Endothelial cell of umbilical vein (primary cell): ENCODE measurements around the gene SMOC1. TPM values are rescaled to one million over a fixed set of nuclear protein-coding genes. Genes with fewer than 3 reads are reported as not detected.

ENCODE experiments used
- BruUV-seq: library from RNA; stranded (reverse); fragments of 400-500 nt; replicated peaks from 2 replicates; lab custom pipeline; 2021; lab: Mats Ljungman, UMichigan
- CTCF ChIA-PET: fragments of 300-600, 350-600 bp; sonication (Branson Sonifier 250); formaldehyde crosslinking; loops from one replicate; lab custom pipeline; 2021; ENCODE audit warnings: antibody characterized with exemption, inconsistent platforms; lab: Charles Lee
- POLR2A ChIA-PET: fragments of 300-600, 350-600 bp; sonication (Branson Sonifier 250); formaldehyde crosslinking; loops from one replicate; lab custom pipeline; 2021; ENCODE audit warnings: antibody characterized with exemption, inconsistent platforms; lab: Charles Lee
- DNase-seq: peaks from one replicate; pipeline ENCODE4 v3.0.0-alpha.2; 2011; ENCODE audit warnings: low read depth, low spot score
- FAIRE-seq: peaks from 2 replicates; lab custom pipeline; 2011; peaks lifted over from hg19 to GRCh38; lab: Jason Lieb, UNC
- H2AFZ ChIP-seq: 2 replicates; pipeline ENCODE4 v1.6.0; 2012; ENCODE audit warnings: low read depth, low read length, control low read depth, inconsistent platforms
- H3K27ac ChIP-seq: 2 replicates; pipeline ENCODE4 v1.5.1; 2011; ENCODE audit warnings: low read depth, mild to moderate bottlenecking, control low read depth, low read length, moderate library complexity; ENCODE audit not compliant: insufficient read depth
- H3K27me3 ChIP-seq, 2 experiments: 2 replicates each; pipeline versions ENCODE4 v1.6.0 to v1.6.1; 2011; ENCODE audit warnings: low read length in 2 of 2, mixed read lengths in 1 of 2; ENCODE audit not compliant: control insufficient read depth in 2 of 2, insufficient read depth in 2 of 2
- H3K36me3 ChIP-seq, 2 experiments: 2 replicates in 1 of 2; 3 replicates in 1 of 2; pipeline ENCODE4 v1.5.1; 2011; ENCODE audit warnings: low read length in 2 of 2, mild to moderate bottlenecking in 1 of 2, moderate library complexity in 1 of 2; ENCODE audit not compliant: control insufficient read depth in 2 of 2, insufficient read depth in 2 of 2; ENCODE audit errors: extremely low read depth in 1 of 2
- H3K4me1 ChIP-seq: 3 replicates; pipeline ENCODE4 v1.5.1; 2011; ENCODE audit warnings: mild to moderate bottlenecking, low read length; ENCODE audit not compliant: control insufficient read depth, insufficient read depth; ENCODE audit errors: extremely low read depth
- H3K4me2 ChIP-seq: 2 replicates; pipeline ENCODE4 v1.6.1; 2011; ENCODE audit warnings: low read length, control low read depth, mixed read lengths; ENCODE audit not compliant: insufficient read depth
- H3K4me3 ChIP-seq, 3 experiments: fragments of 200-600 bp in 1 of 3; sonication (generic), shearing (Covaris generic) in 1 of 3; replicated peaks in 1 of 3; 2 replicates each; pipeline ENCODE4 v1.5.1; 2011 to 2016; ENCODE audit warnings: control low read depth in 3 of 3, low read length in 3 of 3, mild to moderate bottlenecking in 2 of 3, inconsistent platforms in 1 of 3, low read depth in 1 of 3, moderate library complexity in 1 of 3; ENCODE audit not compliant: insufficient read depth in 1 of 3
- H3K79me2 ChIP-seq: 2 replicates; pipeline ENCODE4 v1.6.0; 2012; ENCODE audit warnings: low read length, inconsistent platforms; ENCODE audit not compliant: control insufficient read depth, insufficient read depth
- H3K9ac ChIP-seq: replicated peaks from 2 replicates; pipeline ENCODE3; 2011; ENCODE audit warnings: low read length, control low read depth; ENCODE audit not compliant: insufficient read depth; ENCODE audit errors: extremely low read depth
- H3K9me1 ChIP-seq: replicated peaks from 3 replicates; pipeline ENCODE4 v1.6.0; 2011; ENCODE audit warnings: mild to moderate bottlenecking, low read length; ENCODE audit not compliant: control insufficient read depth, insufficient read depth; ENCODE audit errors: extremely low read depth
- H3K9me3 ChIP-seq: replicated peaks from 2 replicates; pipeline ENCODE4 v1.5.1; 2012; ENCODE audit warnings: low read length, inconsistent platforms; ENCODE audit not compliant: control insufficient read depth, insufficient read depth
- H4K20me1 ChIP-seq: replicated peaks from 2 replicates; pipeline ENCODE3; 2011; ENCODE audit warnings: mild to moderate bottlenecking, low read length; ENCODE audit not compliant: control insufficient read depth, insufficient read depth; ENCODE audit errors: extremely low read depth
- CTCF ChIP-seq, 2 donors: IDR thresholded peaks; 1 replicate in 1 of 2; 2 replicates in 1 of 2; pipeline ENCODE4 v1.5.1; 2011; ENCODE audit warnings: low read length in 2 of 2, mild to moderate bottlenecking in 2 of 2, moderate library complexity in 2 of 2, control low read depth in 1 of 2, inconsistent platforms in 1 of 2, low read depth in 1 of 2; ENCODE audit not compliant: insufficient read depth in 1 of 2; ENCODE audit errors: extremely low read depth in 1 of 2
- EZH2 ChIP-seq: IDR thresholded peaks from 2 replicates; pipeline ENCODE4 v1.6.1; 2012; ENCODE audit warnings: borderline replicate concordance, low read depth, mild to moderate bottlenecking, moderate library complexity, low read length, inconsistent platforms; ENCODE audit not compliant: severe bottlenecking
- FOS ChIP-seq: IDR thresholded peaks from 2 replicates; pipeline ENCODE4 v1.6.1; 2011; ENCODE audit warnings: mild to moderate bottlenecking, low read length, moderate library complexity, borderline replicate concordance; ENCODE audit not compliant: insufficient read depth
- GATA2 ChIP-seq: IDR thresholded peaks from 2 replicates; pipeline ENCODE4 v1.7.0; 2011; ENCODE audit warnings: low read depth, mild to moderate bottlenecking, moderate library complexity, mixed read lengths, low read length; ENCODE audit not compliant: insufficient read length, insufficient read depth
- JUN ChIP-seq: IDR thresholded peaks from 2 replicates; pipeline ENCODE4 v1.6.1; 2011; ENCODE audit warnings: borderline replicate concordance, low read depth; ENCODE audit not compliant: insufficient read length, insufficient read depth
- MAX ChIP-seq: IDR thresholded peaks from 2 replicates; pipeline ENCODE4 v1.6.1; 2011; ENCODE audit not compliant: insufficient read depth, insufficient read length
- MYC ChIP-seq: IDR thresholded peaks from one replicate; pipeline ENCODE4 v1.6.1; 2011; ENCODE audit warnings: mild to moderate bottlenecking, low read depth, low read length
- POLR2A ChIP-seq: IDR thresholded peaks from 2 replicates; pipeline ENCODE4 v1.6.1; 2012; ENCODE audit warnings: low read depth, mild to moderate bottlenecking, control low read depth, low read length
- POLR2AphosphoS5 ChIP-seq: IDR thresholded peaks from 2 replicates; pipeline ENCODE4 v1.6.1; 2012; ENCODE audit warnings: low read depth, mild to moderate bottlenecking, control low read depth, low read length, moderate library complexity; ENCODE audit not compliant: insufficient read depth
- dilution Hi-C: fragments of 300-500 bp; cut with MboI; formaldehyde crosslinking; loops from one replicate; pipeline ENCODE4 v1.15.0; 2019; ENCODE audit warnings: low sequenced_read_pairs; ENCODE audit not compliant: extremely low pct_ligation_motif_present
- intact Hi-C: fragments of 100-400 bp; cut with micrococcal nuclease; formaldehyde crosslinking; loops from one replicate; pipeline ENCODE4 v1.10.0; 2022
- polyA plus RNA-seq, 4 experiments: library from polyadenylated mRNA; depleted of rRNA in 3 of 4; stranded (reverse) in 3 of 4; unstranded in 1 of 4; fragments of >200 nt; gene quantifications; 2 replicates each; pipeline versions ENCODE4 v1.2.1 to v1.2.3, GENCODE V29; 2011 to 2012; ENCODE audit warnings: missing spikeins in 1 of 4
- total RNA-seq: library from RNA; stranded (reverse); gene quantifications from 2 replicates; pipeline ENCODE4 v1.2.3, GENCODE V29; 2021

SMOC1 gene
- total and polyA plus RNA-seq, 2 donors (not counting 3 experiments of a cell fraction or from before 2014, with no cell fraction given) = 0.97 to 1.1 TPM

- CTCF ChIA-PET = interaction anchor here (1.0 kb wide), 1 partner anchor 65 kb away, joined by 3 read pairs; no protein-coding TSS in a partner anchor
- Histone ChIP-seq H3K9ac (no peak overlapping the region), H3K4me3 (no peak overlapping the region), H3K4me2 (no peak overlapping the region), H4K20me1 (no peaks in the 10 kb centered on the region), H3K36me3 (no peaks in the 10 kb centered on the region), H3K9me1 (no peaks in the 10 kb centered on the region), H3K9me3 (no peaks in the 10 kb centered on the region), H3K4me1 (no peaks in the 10 kb centered on the region), H3K27ac (no peak overlapping the region), H2AFZ (no peak overlapping the region), H3K79me2 (no peaks in the 10 kb centered on the region), H3K27me3 (peaks cover 0 to 2% of the 10 kb centered on the region in 2 experiments)
- FAIRE-seq (no peak), DNase-seq (no peak)
- POLR2A ChIA-PET = no interaction called here
- no peak for TF ChIP-seq EZH2
- no peak for TF ChIP-seq MYC
- no peak for TF ChIP-seq POLR2AphosphoS5
- TF ChIP-seq POLR2A = no peak
- TF ChIP-seq JUN = no peak
- TF ChIP-seq CTCF (IDR thresholded peaks at IDR 0.05; ENCODE audit: extremely low read depth in 1 of 2, insufficient read depth in 1 of 2, low read depth in 1 of 2, low read length in 2 of 2) = no peak
- no peak for TF ChIP-seq FOS
- no peak for TF ChIP-seq GATA2
- TF ChIP-seq MAX = no peak
- dilution Hi-C loops (no loop called here), intact Hi-C loops (no loop called here)
- no TSS peak for BruUV-seq
Observed at GRCh38 chr14:69909826-69910550, 30.8 kb downstream of the SMOC1 start.
